SHP77 (cell line): Measurements from ENCODE around the gene SLC26A5.
"Not testable (repeated sequence)": the region's sequence is repeated elsewhere in the genome, so short reads cannot be mapped to it uniquely, and the experiment has no call there.

Experiments
- DNase-seq, 2 experiments: peaks; one replicate each; lab custom pipeline; 2025; lab: John Stamatoyannopoulos, UW

The SLC26A5 gene

GRCh38 chr7:103405789-103406613 is 40.0 kb downstream of the SLC26A5 start:
- peak in 1 of 2 experiments; percentile 1 for DNase-seq

DNA sequence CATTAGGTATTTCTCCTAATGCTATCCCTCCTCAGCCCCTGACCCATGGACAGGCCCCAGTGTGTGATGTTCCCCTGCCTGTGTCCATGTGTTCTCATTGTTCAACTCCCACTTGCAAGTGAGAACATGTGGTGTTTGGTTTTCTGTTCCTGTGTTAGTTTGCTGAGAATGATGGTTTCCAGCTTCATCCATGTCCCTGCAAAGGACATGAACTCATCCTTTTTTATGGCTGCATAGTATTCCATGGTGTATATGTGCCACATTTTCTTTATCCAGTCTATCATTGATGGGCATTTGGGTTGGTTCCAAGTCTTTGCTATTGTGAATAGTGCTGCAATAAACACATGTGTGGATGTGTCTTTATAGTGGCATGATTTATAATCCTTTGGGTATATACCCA is 46.3 kb downstream of the SLC26A5 start:
- not testable (repeated sequence) for DNase-seq

DNA sequence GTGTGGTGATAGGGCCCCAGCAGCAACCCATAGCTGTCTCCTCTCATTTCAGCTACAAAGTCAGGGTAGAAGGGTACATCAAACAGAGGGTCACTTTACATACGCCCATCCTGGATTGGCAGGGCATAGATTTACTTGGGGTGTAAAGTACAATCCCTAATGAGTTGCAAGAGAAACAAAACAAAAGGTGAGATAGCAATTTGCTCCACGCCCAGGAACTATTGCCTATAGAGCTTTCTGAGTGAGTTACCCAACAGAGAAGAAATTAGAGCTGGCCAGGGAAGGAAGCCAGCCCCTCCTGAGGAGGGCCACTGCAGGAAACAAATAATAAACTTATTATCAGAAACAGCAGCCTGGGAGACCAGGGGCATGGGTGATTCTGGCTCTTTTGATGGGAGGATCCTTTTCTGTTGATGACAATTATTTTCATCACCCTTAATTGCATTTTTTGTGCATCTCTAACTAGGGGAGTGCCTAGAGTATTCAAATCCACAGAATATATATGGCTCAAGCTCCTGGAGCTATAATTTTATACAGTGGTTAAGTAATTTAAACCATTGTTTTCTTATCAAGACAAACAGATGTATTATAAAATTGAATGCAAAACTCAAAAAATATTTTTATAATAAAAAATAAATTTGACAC is 47.4 kb downstream of the SLC26A5 start:
- DNase-seq, result no peak

GRCh38 chr7:103396471-103396870 is 49.5 kb downstream of the SLC26A5 start:
- no peak for DNase-seq

- no peak for DNase-seq
These were observed 50.9 kb downstream of the SLC26A5 start for GRCh38 chr7:103395071-103395470.

DNA sequence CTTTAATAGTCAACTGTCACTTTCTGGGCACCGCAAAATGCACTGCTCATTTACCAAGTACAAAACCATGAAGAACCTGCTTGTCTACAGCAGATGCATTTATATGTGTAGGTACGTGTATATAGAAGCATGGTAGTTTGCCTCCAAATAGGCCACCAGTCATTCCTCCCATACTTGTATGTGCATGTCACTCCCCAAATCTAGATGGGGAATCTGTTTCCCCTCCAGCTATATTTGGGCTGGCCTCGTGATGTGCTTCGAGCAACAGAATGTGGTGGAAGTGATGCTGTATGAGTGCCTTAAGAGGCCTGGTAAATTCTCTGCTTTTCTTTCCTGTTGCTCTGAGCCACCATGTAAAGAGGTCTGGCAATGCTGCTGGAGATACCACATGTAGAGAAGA is 51.4 kb downstream of the SLC26A5 start:
- no peak for DNase-seq

- no peak for DNase-seq
These were observed 54.0 kb downstream of the SLC26A5 start for GRCh38 chr7:103391976-103392375.

- DNase-seq, result no peak
These were observed 54.9 kb downstream of the SLC26A5 start for GRCh38 chr7:103391150-103391549.

- no peak for DNase-seq
These were observed 56.7 kb downstream of the SLC26A5 start for GRCh38 chr7:103389263-103389662.

- no peak for DNase-seq
These were observed 57.4 kb downstream of the SLC26A5 start for GRCh38 chr7:103388469-103389140.

GRCh38 chr7:103387242-103387641 is 58.8 kb downstream of the SLC26A5 start:
- no peak for DNase-seq

- DNase-seq, result no peak
These were observed 64.0 kb downstream of the SLC26A5 start for GRCh38 chr7:103382032-103382402.

GRCh38 chr7:103381280-103382031 is 64.6 kb downstream of the SLC26A5 start:
- DNase-seq, result no peak

GRCh38 chr7:103380395-103381191 is 65.4 kb downstream of the SLC26A5 start:
- DNase-seq, result no peak

GRCh38 chr7:103379270-103379975 is 66.6 kb downstream of the SLC26A5 start:
- DNase-seq, result no peak

DNA sequence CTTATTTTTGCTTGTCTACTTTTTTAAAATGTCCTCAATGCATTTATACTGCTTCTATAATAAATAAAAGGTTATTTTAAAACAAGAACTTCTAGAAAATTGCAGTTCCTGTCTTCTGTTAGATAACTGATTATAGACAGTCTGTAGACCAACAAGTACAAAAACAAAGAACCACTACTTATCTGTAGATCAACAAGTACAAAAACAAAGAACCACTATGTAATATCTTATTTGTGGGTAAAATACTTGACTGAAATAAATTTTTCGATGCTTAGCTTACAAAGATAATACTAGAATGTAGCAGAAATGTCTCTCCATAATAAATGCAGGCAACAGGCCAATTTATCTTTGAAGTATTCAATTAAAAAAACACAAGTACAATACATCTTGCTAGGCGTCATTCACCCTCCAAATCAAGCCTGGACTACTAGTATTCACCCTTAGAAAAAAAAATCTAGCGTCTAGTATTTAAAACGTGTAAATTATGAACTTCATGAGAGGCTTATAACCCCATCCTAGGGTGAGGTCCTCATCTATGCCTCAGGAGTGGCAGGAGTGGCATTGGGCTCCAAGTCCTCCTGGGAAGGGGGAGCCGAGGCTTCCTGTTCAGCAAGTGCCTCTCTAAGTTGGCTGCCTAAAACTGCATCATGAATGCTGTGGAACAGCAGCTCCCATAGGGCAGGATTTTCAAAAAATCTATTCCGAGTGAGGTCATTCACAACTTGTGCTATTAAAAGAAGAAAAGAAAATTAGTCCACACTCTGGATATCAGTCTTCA is 72.0 kb downstream of the SLC26A5 start:
- no peak for DNase-seq

DNA sequence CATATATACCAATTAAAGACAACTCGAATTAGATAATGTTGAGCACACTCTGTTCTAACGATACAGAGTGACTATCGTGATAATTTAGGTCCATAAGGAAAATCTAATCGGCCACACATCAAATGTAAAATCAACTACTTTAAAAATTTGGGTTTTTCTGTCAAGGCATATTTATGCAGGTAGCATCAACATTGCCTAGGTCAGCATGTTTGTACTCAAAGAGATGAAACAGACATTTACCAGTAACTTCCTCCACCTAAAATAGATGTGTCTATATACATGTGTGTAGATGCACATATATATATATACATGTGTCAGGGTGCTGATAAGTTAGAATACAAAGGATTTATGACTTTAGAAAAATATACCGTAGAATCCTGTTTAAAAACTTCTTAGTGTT is 76.6 kb downstream of the SLC26A5 start:
- DNase-seq, result no peak

DNA sequence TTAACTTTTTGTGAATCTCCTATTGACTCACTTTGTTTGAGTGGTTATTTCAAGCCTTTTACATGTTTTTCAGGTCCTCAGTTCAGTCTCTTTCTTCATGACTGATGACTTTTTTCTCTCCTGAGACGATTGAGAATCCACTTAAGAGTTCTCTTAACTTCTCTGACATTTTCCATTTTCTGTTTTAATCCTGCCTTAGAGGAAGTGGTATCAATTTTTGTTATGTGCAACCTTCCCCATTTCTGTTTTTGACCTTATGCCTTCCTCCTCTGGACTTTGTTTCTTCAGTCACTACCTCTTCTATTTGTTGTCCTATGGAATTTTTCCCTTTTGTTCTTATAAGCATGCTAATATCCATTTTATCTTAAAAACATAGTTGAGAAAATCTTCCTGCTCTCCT is 96.2 kb downstream of the SLC26A5 start:
- DNase-seq, result no peak

GRCh38 chr7:103348959-103349358 is 97.0 kb downstream of the SLC26A5 start:
- no peak for DNase-seq

DNA sequence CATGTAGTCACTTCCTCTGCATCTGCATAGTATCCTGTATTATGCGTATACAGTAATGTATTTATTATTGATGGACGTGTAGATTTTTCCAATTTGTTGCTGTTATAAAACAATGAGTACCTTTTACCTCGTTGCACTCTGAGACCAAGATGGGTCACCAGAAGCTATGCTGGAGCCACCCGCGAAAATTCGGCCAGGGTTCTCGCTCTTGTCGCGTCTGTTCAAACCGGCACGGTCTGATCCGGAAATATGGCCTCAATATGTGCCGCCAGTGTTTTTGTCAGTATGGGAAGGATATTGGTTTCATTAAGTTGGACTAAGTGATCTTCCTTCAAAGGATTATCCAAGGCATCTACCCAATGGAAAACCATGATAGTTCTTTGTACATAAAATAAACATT is 97.6 kb downstream of the SLC26A5 start:
- no peak for DNase-seq
